HepG2 (cell line): ENCODE results near the gene UBAP1L. TPM values are rescaled to one million over a fixed set of nuclear protein-coding genes. Genes with fewer than 3 reads are reported as not detected.
"Not testable (repeated sequence)": the region's sequence is repeated elsewhere in the genome, so short reads cannot be mapped to it uniquely, and the experiment has no call there.

Source experiments
- ATAC-seq: fragments of 200-7000 bp; cut with Tn5 transposase; 3 replicates; pipeline ENCODE4 v1.9.1; 2020; ENCODE audit warnings: mild to moderate bottlenecking, moderate library complexity
- BruUV-seq: library from RNA; stranded (reverse); fragments of 400-500 nt; replicated peaks from 2 replicates; lab custom pipeline; 2021; lab: Mats Ljungman, UMichigan
- CTCF ChIA-PET: fragments of 300-600 bp; formaldehyde crosslinking; extraction: SDS; loops from one replicate; lab custom pipeline; 2021; ENCODE audit warnings: low total read pairs, inconsistent platforms, low intra/inter-chr PET ratio; lab: Yijun Ruan, JAX
- POLR2A ChIA-PET: fragments of 350-600 bp; sonication (Branson Sonifier 250); formaldehyde crosslinking; loops from one replicate; lab custom pipeline; 2020; ENCODE audit warnings: antibody characterized with exemption, inconsistent platforms; lab: Yijun Ruan, JAX
- DNase-seq: peaks from one replicate; pipeline ENCODE4 v3.0.0-alpha.2; 2015; ENCODE audit warnings: low spot score
- FAIRE-seq: peaks from 3 replicates; lab custom pipeline; 2011; peaks lifted over from hg19 to GRCh38; lab: Jason Lieb, UNC
- H2AFZ ChIP-seq: one replicate; pipeline ENCODE4 v1.6.1; 2011; ENCODE audit warnings: low read length, inconsistent platforms
- H3K27ac ChIP-seq: fragments of 300-600 bp; 3 replicates; pipeline ENCODE4 v1.8.0; 2011; ENCODE audit warnings: mixed run types, mild to moderate bottlenecking, mixed read lengths, low read length, inconsistent platforms; ENCODE audit not compliant: insufficient read depth; ENCODE audit errors: extremely low read length
- H3K27me3 ChIP-seq, 2 experiments: fragments of 200-600 bp in 1 of 2; 2 replicates in 1 of 2; 3 replicates in 1 of 2; pipeline versions ENCODE4 v1.6.0 to v1.8.0; 2011; ENCODE audit warnings: low read length in 2 of 2, mild to moderate bottlenecking in 2 of 2, moderate library complexity in 2 of 2, inconsistent platforms in 1 of 2; ENCODE audit not compliant: insufficient read depth in 2 of 2, control insufficient read depth in 1 of 2
- H3K36me3 ChIP-seq, 2 experiments: fragments of 200-600 bp in 1 of 2; replicated peaks in 1 of 2; 2 replicates in 1 of 2; 3 replicates in 1 of 2; pipeline versions ENCODE4 v1.5.1 to v1.8.0; 2011; ENCODE audit warnings: low read length in 2 of 2, inconsistent platforms in 1 of 2; ENCODE audit not compliant: insufficient read depth in 2 of 2, control insufficient read depth in 1 of 2
- H3K4me1 ChIP-seq: 2 replicates; pipeline ENCODE4 v1.5.1; 2012; ENCODE audit warnings: low read length, inconsistent platforms; ENCODE audit not compliant: insufficient read depth
- H3K4me2 ChIP-seq: 2 replicates; pipeline ENCODE4 v1.6.0; 2011; ENCODE audit warnings: low read depth, low read length, inconsistent platforms
- H3K4me3 ChIP-seq, 3 experiments: fragments of 200-600 bp in 1 of 3; sonication (generic), shearing (Covaris generic) in 1 of 3; replicated peaks in 1 of 3; 2 replicates each; pipeline ENCODE4 v1.5.1; 2011 to 2016; ENCODE audit warnings: low read length in 3 of 3, inconsistent platforms in 2 of 3, low read depth in 2 of 3, mild to moderate bottlenecking in 2 of 3, control low read depth in 1 of 3, mixed read lengths in 1 of 3; ENCODE audit not compliant: insufficient read depth in 1 of 3
- H3K79me2 ChIP-seq: one replicate; pipeline ENCODE4 v1.6.1; 2011; ENCODE audit warnings: low read length, inconsistent platforms; ENCODE audit not compliant: insufficient read depth
- H3K9ac ChIP-seq: 2 replicates; pipeline ENCODE4 v1.6.0; 2011; ENCODE audit warnings: mild to moderate bottlenecking, low read depth, low read length, inconsistent platforms; ENCODE audit not compliant: insufficient read depth
- H3K9me3 ChIP-seq: 2 replicates; pipeline ENCODE4 v1.5.1; 2012; ENCODE audit warnings: mild to moderate bottlenecking, low read length
- H4K20me1 ChIP-seq: 2 replicates; pipeline ENCODE4 v1.6.0; 2011; ENCODE audit warnings: inconsistent platforms, mild to moderate bottlenecking, low read length, moderate library complexity; ENCODE audit not compliant: insufficient read depth
- ASH2L ChIP-seq: fragments of 300-600, 200-600 bp; sonication (generic); IDR thresholded peaks from 2 replicates; pipeline ENCODE4 v1.7.0; 2017; ENCODE audit warnings: low read depth, mild to moderate bottlenecking, moderate library complexity, mixed read lengths, low read length; ENCODE audit not compliant: insufficient read length
- ZNF224 ChIP-seq: sonication (generic); formaldehyde crosslinking; IDR thresholded peaks from 2 replicates; pipeline ENCODE4 v1.5.0; 2020; ENCODE audit warnings: mild to moderate bottlenecking, missing genetic modification reagents
- WGBS: methylation state at CpG from one replicate; pipeline ENCODE4 v1.1.6; 2017; ENCODE audit warnings: low lambda C conversion rate; 5-methylcytosine and 5-hydroxymethylcytosine counted together
- in situ Hi-C: cut with HindIII; loops from 2 replicates; pipeline ENCODE4 v1.10.0; 2017; ENCODE audit warnings: low pct_unique_long_range_greater_than_20kb; ENCODE audit not compliant: extremely low pct_ligation_motif_present
- intact Hi-C: fragments of 100-400 bp; cut with micrococcal nuclease; formaldehyde crosslinking; loops from one replicate; pipeline ENCODE4 v1.10.0; 2022; ENCODE audit not compliant: unreplicated experiment
- polyA plus RNA-seq, 8 experiments: library from polyadenylated mRNA; depleted of rRNA in 3 of 8; stranded (reverse) in 7 of 8; unstranded in 1 of 8; fragments of >200 nt; fragmentation: Illumina TruSeq in 4 of 8; extraction: Trizol in 4 of 8; gene quantifications; 2 replicates each; pipeline versions ENCODE4 v1.2.1 to v1.2.3, GENCODE V29; 2011 to 2016; ENCODE audit warnings: low read depth in 4 of 8, missing spikeins in 1 of 8, mixed read lengths in 1 of 8; ENCODE audit not compliant: insufficient read depth in 1 of 8
- total RNA-seq, 5 experiments: library from RNA; depleted of rRNA; stranded (reverse); fragments of >200 nt; fragmentation: Illumina TruSeq; extraction: Trizol; gene quantifications; 2 replicates each; pipeline ENCODE4 v1.2.3, GENCODE V29; 2016; ENCODE audit warnings: low read depth in 1 of 5

UBAP1L gene
- total and polyA plus RNA-seq, 2 of the 13 experiments (the other 11 are each of a cell fraction or from before 2014, with no cell fraction given) = 0.86 to 1.4 TPM

DNA sequence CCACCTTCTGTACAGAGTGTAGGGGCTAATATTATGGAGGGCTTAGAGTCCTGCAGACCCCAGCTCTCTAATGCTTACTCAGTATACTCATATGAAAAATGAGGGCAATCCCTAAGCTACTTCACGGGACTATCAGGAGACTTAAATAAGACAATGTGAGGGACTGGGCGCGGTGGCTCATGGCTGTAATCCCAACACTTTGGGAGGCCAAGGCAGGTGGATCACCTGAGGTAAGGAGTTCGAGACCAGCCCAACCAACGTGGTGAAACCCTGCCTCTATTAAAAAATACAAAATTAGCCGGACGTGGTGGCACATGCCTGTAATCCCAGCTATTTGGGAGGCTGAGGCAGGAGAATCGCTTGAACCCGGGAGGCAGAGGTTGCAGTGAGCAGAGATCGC, 15.2 kb downstream of the UBAP1L start:
- 96% methylated on average over 10 of the region's 10 CpGs for WGBS
- H3K27me3 ChIP-seq, ATAC-seq, intact Hi-C loops, H4K20me1 ChIP-seq, H3K27ac ChIP-seq, DNase-seq, POLR2A ChIA-PET, H2AFZ ChIP-seq, H3K9me3 ChIP-seq, H3K4me2 ChIP-seq, FAIRE-seq, in situ Hi-C loops, H3K79me2 ChIP-seq, H3K4me3 ChIP-seq, BruUV-seq, H3K9ac ChIP-seq: not testable (repeated sequence)
- CTCF ChIA-PET = interaction anchor here (3.4 kb wide), 1 partner anchor 67 kb away, joined by 56 read pairs; no protein-coding TSS in a partner anchor
- H3K36me3 ChIP-seq = peaks cover 6 to 13% of the 10 kb centered on the region in 2 experiments; a peak in 4 of 5 replicates
- peaks cover 12% of the 10 kb centered on the region for H3K4me1 ChIP-seq

DNA sequence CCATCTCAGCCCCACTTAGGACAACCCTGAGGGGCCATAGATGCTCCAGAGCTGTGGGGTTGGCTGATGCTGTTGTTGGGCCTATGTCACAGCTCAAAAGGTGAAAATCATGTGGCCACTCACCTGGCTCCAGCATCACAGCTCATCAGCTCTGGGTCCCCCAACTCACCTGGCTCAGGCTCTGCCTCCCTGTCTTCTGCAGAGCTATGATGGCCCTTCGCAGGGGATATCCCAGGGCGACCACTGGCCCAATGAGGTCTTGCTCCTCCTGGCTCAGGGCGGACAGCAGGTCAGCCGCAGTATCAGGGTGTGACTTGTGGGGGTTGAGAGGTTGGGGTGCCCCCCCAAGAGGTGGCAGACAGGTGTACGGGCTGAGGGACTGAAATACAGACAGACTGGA, 15.7 kb downstream of the UBAP1L start:
- peaks cover 17% of the 10 kb centered on the region for H3K4me1 ChIP-seq
- intact Hi-C loops = no loop called here
- ChIA-PET CTCF (interaction anchor here (3.4 kb wide), 1 partner anchor 66 kb away, joined by 56 read pairs; no protein-coding TSS in a partner anchor), POLR2A (no interaction called here)
- H3K9ac ChIP-seq = no peak overlapping the region
- no peak overlapping the region for H3K4me3 ChIP-seq
- no peak overlapping the region for H2AFZ ChIP-seq
- H3K36me3 ChIP-seq = peaks cover 6 to 13% of the 10 kb centered on the region in 2 experiments; a peak in 4 of 5 replicates
- no peak overlapping the region for H3K4me2 ChIP-seq
- WGBS = 100% methylated on average over 1 of the region's 5 CpGs
- H3K9me3 ChIP-seq = no peaks in the 10 kb centered on the region
- ATAC-seq (no peak), DNase-seq (no peak), FAIRE-seq (no peak)
- H4K20me1 ChIP-seq = no peaks in the 10 kb centered on the region
- no peak overlapping the region for H3K27ac ChIP-seq
- no peaks in the 10 kb centered on the region for H3K79me2 ChIP-seq
- H3K27me3 ChIP-seq = no peaks in the 10 kb centered on the region
- no TSS peak for BruUV-seq
- TF ChIP-seq ASH2L = no peak
- TF ChIP-seq ZNF224 = no peak
- in situ Hi-C loops = no loop called here
